ENCODE data around the gene MLEC.

DNA sequence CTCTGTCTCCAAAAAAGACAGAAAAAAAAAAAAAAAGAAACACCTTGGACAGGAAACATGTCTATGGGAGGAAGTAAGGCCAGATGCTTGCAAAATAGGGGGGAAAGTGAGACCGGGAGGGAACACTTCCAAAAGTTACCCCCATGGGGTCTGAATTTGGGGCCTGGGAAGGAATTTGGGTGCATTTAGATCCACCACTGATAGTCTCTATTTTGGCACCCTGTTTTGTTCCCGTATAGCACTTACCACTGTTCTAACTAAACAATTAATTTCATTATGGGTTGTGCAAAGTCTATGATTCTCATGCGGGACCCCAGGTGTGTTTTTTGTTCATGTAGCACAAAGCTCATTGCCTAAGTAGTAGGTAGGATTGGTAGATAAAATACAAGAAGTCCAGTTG, 1.4 kb upstream of the MLEC start:
- TF ChIP-seq, protein P1, sequence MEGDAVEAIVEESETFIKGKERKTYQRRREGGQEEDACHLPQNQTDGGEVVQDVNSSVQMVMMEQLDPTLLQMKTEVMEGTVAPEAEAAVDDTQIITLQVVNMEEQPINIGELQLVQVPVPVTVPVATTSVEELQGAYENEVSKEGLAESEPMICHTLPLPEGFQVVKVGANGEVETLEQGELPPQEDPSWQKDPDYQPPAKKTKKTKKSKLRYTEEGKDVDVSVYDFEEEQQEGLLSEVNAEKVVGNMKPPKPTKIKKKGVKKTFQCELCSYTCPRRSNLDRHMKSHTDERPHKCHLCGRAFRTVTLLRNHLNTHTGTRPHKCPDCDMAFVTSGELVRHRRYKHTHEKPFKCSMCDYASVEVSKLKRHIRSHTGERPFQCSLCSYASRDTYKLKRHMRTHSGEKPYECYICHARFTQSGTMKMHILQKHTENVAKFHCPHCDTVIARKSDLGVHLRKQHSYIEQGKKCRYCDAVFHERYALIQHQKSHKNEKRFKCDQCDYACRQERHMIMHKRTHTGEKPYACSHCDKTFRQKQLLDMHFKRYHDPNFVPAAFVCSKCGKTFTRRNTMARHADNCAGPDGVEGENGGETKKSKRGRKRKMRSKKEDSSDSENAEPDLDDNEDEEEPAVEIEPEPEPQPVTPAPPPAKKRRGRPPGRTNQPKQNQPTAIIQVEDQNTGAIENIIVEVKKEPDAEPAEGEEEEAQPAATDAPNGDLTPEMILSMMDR (IDR thresholded peaks at IDR 0.05; ENCODE audit: borderline replicate concordance, extremely low read depth, low read length, poor library complexity, severe bottlenecking), result no peak
- no peak for TF ChIP-seq EZH2 (IDR thresholded peaks at IDR 0.05; ENCODE audit: borderline replicate concordance, low read depth, low read length, severe bottlenecking)
